Left cardiac atrium (tissue), 2 donors: Measurements from ENCODE around the gene TMPRSS3. TPM values are rescaled to one million over a fixed set of nuclear protein-coding genes. Genes with fewer than 3 reads are reported as not detected.

Experiments used
- total RNA-seq, 2 donors: library from RNA; stranded (reverse); fragmentation: NEBNext Ultra II Directional; extraction: Animal tissue kit (Norgen Biotek cat#: 25700); gene quantifications; one replicate each; pipeline ENCODE4 v1.2.1, GENCODE V29; 2021
- donor health status: DM: no; HTN: yes; CAD: no; lungs with severe emphysema.
- donor health status: DM: yes; HTN: yes; CAD: no.

The TMPRSS3 gene
- total RNA-seq, 2 donors from 2014 or later: 0.18 to 0.27 TPM

Other genes with a start within 250 kb of the TMPRSS3 start
- 10 to 100 TPM in 1 of 2 donors, 1 to 10 TPM in 1; 6.3 to 13.5 TPM for gene ABCG1, start 176.9 kb downstream of the TMPRSS3 start, total RNA-seq
- gene TFF3, start 80.6 kb downstream of the TMPRSS3 start, total RNA-seq: 1 to 10 TPM; 4.1 to 9.1 TPM
- gene TFF2, start 45.1 kb downstream of the TMPRSS3 start, total RNA-seq: not detected
- gene TFF1, start 29.5 kb downstream of the TMPRSS3 start, total RNA-seq: not detected
- gene UBASH3A, start 7.8 kb upstream of the TMPRSS3 start, total RNA-seq: under 1 TPM; 0.44 to 0.47 TPM
- not detected for gene RSPH1, start 100.2 kb upstream of the TMPRSS3 start, total RNA-seq
- gene SLC37A1, start 117.8 kb upstream of the TMPRSS3 start, total RNA-seq: 1 to 10 TPM; 1.9 to 3.7 TPM